K562 (cell line): ENCODE results near the gene LRRC10B. TPM values are rescaled to one million over a fixed set of nuclear protein-coding genes. Genes with fewer than 3 reads are reported as not detected.

ENCODE experiments used
- ATAC-seq: fragments of 200-7000 bp; cut with Tn5 transposase; 3 replicates; pipeline ENCODE4 v1.9.1; 2020; ENCODE audit warnings: moderate library complexity
- BruUV-seq: library from RNA; stranded (reverse); fragments of 400-500 nt; replicated peaks from 2 replicates; lab custom pipeline; 2021; lab: Mats Ljungman, UMichigan
- CTCF ChIA-PET: fragments of 300-600 bp; formaldehyde crosslinking; extraction: SDS; loops from one replicate; lab custom pipeline; 2021; ENCODE audit warnings: low intra/inter-chr PET ratio; lab: Yijun Ruan, JAX
- POLR2A ChIA-PET: fragments of 300-600, 350-650 bp; sonication (Branson Sonifier 250); formaldehyde crosslinking; extraction: SDS; loops from one replicate; lab custom pipeline; 2021; ENCODE audit warnings: antibody characterized with exemption, inconsistent platforms; lab: Yijun Ruan, JAX
- DNase-seq, 4 experiments: peaks; one replicate each; pipeline versions ENCODE4 v3.0.0 to v3.0.0-alpha.2; 2011 to 2018; ENCODE audit warnings: low spot score in 3 of 4, mixed read lengths in 3 of 4; ENCODE audit errors: extremely low read depth in 1 of 4
- FAIRE-seq: peaks from 2 replicates; lab custom pipeline; 2011; peaks lifted over from hg19 to GRCh38; lab: Jason Lieb, UNC
- H2AFZ ChIP-seq: 2 replicates; pipeline ENCODE4 v1.6.0; 2011; ENCODE audit warnings: low read depth, low read length, control low read depth, inconsistent platforms
- H3K27ac ChIP-seq: fragments of 200-600 bp; 3 replicates; pipeline ENCODE4 v1.8.0; 2011; ENCODE audit warnings: low read depth, mild to moderate bottlenecking, control low read depth, inconsistent platforms, low read length, moderate library complexity, mixed read lengths; ENCODE audit errors: extremely low read depth
- H3K27me3 ChIP-seq, 2 experiments: fragments of 300-600 bp in 1 of 2; 2 replicates in 1 of 2; 3 replicates in 1 of 2; pipeline versions ENCODE4 v1.6.0 to v1.8.0; 2011; ENCODE audit warnings: inconsistent platforms in 2 of 2, low read length in 2 of 2, mild to moderate bottlenecking in 1 of 2, mixed read lengths in 1 of 2, moderate library complexity in 1 of 2; ENCODE audit not compliant: control insufficient read depth in 2 of 2, insufficient read depth in 2 of 2
- H3K36me3 ChIP-seq: fragments of 300-600 bp; 3 replicates; pipeline ENCODE4 v1.8.0; 2011; ENCODE audit warnings: mild to moderate bottlenecking, low read length, inconsistent platforms; ENCODE audit not compliant: control insufficient read depth, insufficient read depth
- H3K4me1 ChIP-seq, 2 experiments: fragments of 200-600 bp in 1 of 2; replicated peaks in 1 of 2; 2 replicates in 1 of 2; 3 replicates in 1 of 2; pipeline versions ENCODE4 v1.5.1 to v1.8.0; 2011; ENCODE audit warnings: inconsistent platforms in 2 of 2, low read length in 2 of 2, mild to moderate bottlenecking in 1 of 2, mixed read lengths in 1 of 2, moderate library complexity in 1 of 2; ENCODE audit not compliant: control insufficient read depth in 2 of 2, insufficient read depth in 2 of 2
- H3K4me2 ChIP-seq: 2 replicates; pipeline ENCODE4 v1.6.1; 2011; ENCODE audit warnings: low read length, control low read depth, inconsistent platforms, mixed read lengths; ENCODE audit not compliant: insufficient read depth
- H3K4me3 ChIP-seq: fragments of 200-600 bp; sonication (generic), shearing (Covaris generic); 2 replicates; pipeline ENCODE4 v1.5.1; 2016; ENCODE audit warnings: control low read depth, inconsistent platforms
- H3K79me2 ChIP-seq: fragments of 200-600 bp; 3 replicates; pipeline ENCODE4 v1.8.0; 2011; ENCODE audit warnings: low read length, inconsistent platforms; ENCODE audit not compliant: control insufficient read depth, insufficient read depth
- H3K9ac ChIP-seq, 2 experiments: 2 replicates each; pipeline versions ENCODE4 v1.6.0 to v1.6.1; 2011; ENCODE audit warnings: low read depth in 2 of 2, low read length in 2 of 2, control low read depth in 1 of 2, inconsistent platforms in 1 of 2, mild to moderate bottlenecking in 1 of 2, mixed read lengths in 1 of 2; ENCODE audit not compliant: insufficient read depth in 1 of 2
- H3K9me1 ChIP-seq: one replicate; pipeline ENCODE4 v1.6.0; 2011; ENCODE audit warnings: inconsistent platforms, mild to moderate bottlenecking, low read length, moderate library complexity; ENCODE audit not compliant: control insufficient read depth, insufficient read depth
- H3K9me3 ChIP-seq: replicated peaks from 2 replicates; pipeline ENCODE4 v1.5.1; 2011; ENCODE audit warnings: low read depth, low read length, inconsistent platforms; ENCODE audit not compliant: control insufficient read depth, insufficient read depth
- H4K20me1 ChIP-seq: replicated peaks from 2 replicates; pipeline ENCODE4 v1.6.1; 2011; ENCODE audit warnings: low read length, inconsistent platforms, mixed read lengths; ENCODE audit not compliant: control insufficient read depth, insufficient read depth
- BCL6 ChIP-seq: fragments of 250-450 bp; sonication (Bioruptor Pico); IDR thresholded peaks from 2 replicates; pipeline ENCODE4 v1.4.0; 2020
- BRF1 ChIP-seq: IDR thresholded peaks from 3 replicates; pipeline ENCODE4 v1.6.1; 2011; ENCODE audit warnings: borderline replicate concordance, mild to moderate bottlenecking; ENCODE audit not compliant: insufficient read length; ENCODE audit errors: extremely low read depth
- CBX5 ChIP-seq: IDR thresholded peaks from 2 replicates; pipeline ENCODE4 v1.6.1; 2014; ENCODE audit warnings: low read depth, borderline replicate concordance
- CHCHD3 ChIP-seq: fragments of 250-450 bp; sonication (Bioruptor Pico); IDR thresholded peaks from 2 replicates; pipeline ENCODE4 v2.1.2; 2022; ENCODE audit warnings: mild to moderate bottlenecking
- RAD51 ChIP-seq: fragments of 450-650 bp; IDR thresholded peaks from 2 replicates; pipeline ENCODE4 v1.7.1; 2016; ENCODE audit warnings: low read depth, mild to moderate bottlenecking, borderline replicate concordance
- SRSF7 ChIP-seq: fragments of 200-400 bp; formaldehyde crosslinking; optimal IDR thresholded peaks from 2 replicates; pipeline ENCODE3; 2017; ENCODE audit warnings: mild to moderate bottlenecking, low read depth, low read length
- ZKSCAN1 ChIP-seq: fragments of 150-350 bp; IDR thresholded peaks from 2 replicates; pipeline ENCODE4 v1.6.1; 2016; ENCODE audit warnings: low read depth, low read length
- WGBS: fragments of 100-300 bp; shearing (Covaris generic); methylation state at CpG from one replicate; pipeline ENCODE4 v1.1.6; 2016; ENCODE audit warnings: low coverage, mixed read lengths; ENCODE audit not compliant: insufficient coverage; ENCODE audit errors: missing lambda C conversion rate; 5-methylcytosine and 5-hydroxymethylcytosine counted together
- in situ Hi-C: fragments of 300-500 bp; cut with MboI; formaldehyde crosslinking; loops from 4 replicates; pipeline ENCODE4 v1.15.0; 2018; ENCODE audit warnings: inconsistent platforms, mixed read lengths
- intact Hi-C: fragments of 100-400 bp; cut with micrococcal nuclease; formaldehyde crosslinking; loops from 2 replicates; pipeline ENCODE4 v1.14.2; 2022
- polyA plus RNA-seq, 8 experiments: library from polyadenylated mRNA; depleted of rRNA in 4 of 8; stranded (reverse) in 5 of 8; unstranded in 3 of 8; fragments of >200 nt; fragmentation: Nextera tagmentation in 2 of 8; fragmentation: Illumina TruSeq in 1 of 8; extraction: Ambion mirVana in 2 of 8; extraction: Trizol in 1 of 8; gene quantifications; 2 replicates each; pipeline versions ENCODE4 v1.2.1 to v1.2.3, GENCODE V29; 2011 to 2014; ENCODE audit warnings: inconsistent platforms in 1 of 8, missing spikeins in 1 of 8
- total RNA-seq, 7 experiments: library from RNA; depleted of rRNA in 6 of 7; stranded (reverse); fragments of >200 nt in 6 of 7; fragmentation: Illumina TruSeq in 2 of 7; extraction: Trizol in 2 of 7; gene quantifications; 2 replicates each; pipeline versions ENCODE4 v1.2.1 to v1.2.3, GENCODE V29; 2011 to 2021; ENCODE audit warnings: low replicate concordance in 1 of 7
- TF ChIP-seq, protein P1 (sequence below), 2 experiments: fragments of 450-650 bp in 1 of 2; sonication (generic) in 1 of 2; formaldehyde crosslinking in 1 of 2; IDR thresholded peaks; 2 replicates each; pipeline versions ENCODE4 v1.7.1 to v1.9.0; 2016 to 2022; ENCODE audit warnings: inconsistent platforms in 1 of 2, mild to moderate bottlenecking in 1 of 2, missing genetic modification reagents in 1 of 2

LRRC10B gene
- total and polyA plus RNA-seq, 9 of the 15 experiments (the other 6 are each of a cell fraction or from before 2014, with no cell fraction given) = 0.11 TPM; not detected in 8

- Histone ChIP-seq H3K4me2 (no peak overlapping the region), H3K4me1 (peaks cover 19 to 34% of the 10 kb centered on the region in 2 experiments), H3K4me3 (no peak overlapping the region), H3K36me3 (no peaks in the 10 kb centered on the region), H3K27ac (no peak overlapping the region), H3K9me1 (peaks cover 2% of the 10 kb centered on the region), H3K27me3 (peaks cover 6 to 35% of the 10 kb centered on the region in 2 experiments; a peak in 4 of 5 replicates), H3K79me2 (no peaks in the 10 kb centered on the region), H3K9me3 (no peaks in the 10 kb centered on the region), H4K20me1 (peaks cover 7% of the 10 kb centered on the region; the same call in 1 of the 2 replicates), H2AFZ (no peak overlapping the region), H3K9ac (no peak overlapping the region)
- in situ Hi-C loops (no loop called here), intact Hi-C loops (no loop called here)
- ChIA-PET POLR2A (interaction anchor here (1.2 kb wide), 1 partner anchor 22 kb away, joined by 3 read pairs; no protein-coding TSS in a partner anchor), CTCF (no interaction called here)
- 19% methylated on average over 4 of the region's 4 CpGs for WGBS
- BruUV-seq = no TSS peak
- TF ChIP-seq BRF1 (no peak), BCL6 (CRISPR knock-in tag) (no peak), RAD51 (no peak), ZKSCAN1 (no peak), CHCHD3 (CRISPR knock-in tag) (no peak), SRSF7 (no peak), CBX5 (no peak)
- TF ChIP-seq, protein P1, sequence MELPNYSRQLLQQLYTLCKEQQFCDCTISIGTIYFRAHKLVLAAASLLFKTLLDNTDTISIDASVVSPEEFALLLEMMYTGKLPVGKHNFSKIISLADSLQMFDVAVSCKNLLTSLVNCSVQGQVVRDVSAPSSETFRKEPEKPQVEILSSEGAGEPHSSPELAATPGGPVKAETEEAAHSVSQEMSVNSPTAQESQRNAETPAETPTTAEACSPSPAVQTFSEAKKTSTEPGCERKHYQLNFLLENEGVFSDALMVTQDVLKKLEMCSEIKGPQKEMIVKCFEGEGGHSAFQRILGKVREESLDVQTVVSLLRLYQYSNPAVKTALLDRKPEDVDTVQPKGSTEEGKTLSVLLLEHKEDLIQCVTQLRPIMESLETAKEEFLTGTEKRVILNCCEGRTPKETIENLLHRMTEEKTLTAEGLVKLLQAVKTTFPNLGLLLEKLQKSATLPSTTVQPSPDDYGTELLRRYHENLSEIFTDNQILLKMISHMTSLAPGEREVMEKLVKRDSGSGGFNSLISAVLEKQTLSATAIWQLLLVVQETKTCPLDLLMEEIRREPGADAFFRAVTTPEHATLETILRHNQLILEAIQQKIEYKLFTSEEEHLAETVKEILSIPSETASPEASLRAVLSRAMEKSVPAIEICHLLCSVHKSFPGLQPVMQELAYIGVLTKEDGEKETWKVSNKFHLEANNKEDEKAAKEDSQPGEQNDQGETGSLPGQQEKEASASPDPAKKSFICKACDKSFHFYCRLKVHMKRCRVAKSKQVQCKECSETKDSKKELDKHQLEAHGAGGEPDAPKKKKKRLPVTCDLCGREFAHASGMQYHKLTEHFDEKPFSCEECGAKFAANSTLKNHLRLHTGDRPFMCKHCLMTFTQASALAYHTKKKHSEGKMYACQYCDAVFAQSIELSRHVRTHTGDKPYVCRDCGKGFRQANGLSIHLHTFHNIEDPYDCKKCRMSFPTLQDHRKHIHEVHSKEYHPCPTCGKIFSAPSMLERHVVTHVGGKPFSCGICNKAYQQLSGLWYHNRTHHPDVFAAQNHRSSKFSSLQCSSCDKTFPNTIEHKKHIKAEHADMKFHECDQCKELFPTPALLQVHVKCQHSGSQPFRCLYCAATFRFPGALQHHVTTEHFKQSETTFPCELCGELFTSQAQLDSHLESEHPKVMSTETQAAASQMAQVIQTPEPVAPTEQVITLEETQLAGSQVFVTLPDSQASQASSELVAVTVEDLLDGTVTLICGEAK (IDR thresholded peaks at IDR 0.05) = peak; percentile 86
- TF ChIP-seq, protein P1 (CRISPR knock-in tag; IDR thresholded peaks at IDR 0.05) = peak; percentile 70
- FAIRE-seq (no peak), ATAC-seq (no peak), DNase-seq (no peak)
Measured at GRCh38 chr11:61543606-61544306, 35.2 kb downstream of the LRRC10B start.
